Common myeloid progenitor, CD34-positive (primary cell): Measurements from ENCODE around the gene ZNF792.

Source experiments
- CTCF ChIA-PET: fragments of 350-600 bp; sonication (Branson Sonifier 250); formaldehyde crosslinking; loops from one replicate; lab custom pipeline; 2021; ENCODE audit warnings: antibody characterized with exemption; lab: Charles Lee
- POLR2A ChIA-PET: fragments of 350-600 bp; sonication (Branson Sonifier 250); formaldehyde crosslinking; loops from one replicate; lab custom pipeline; 2021; ENCODE audit warnings: antibody characterized with exemption; lab: Charles Lee
- DNase-seq, 3 donors: peaks; one replicate each; pipeline versions ENCODE4 v3.0.0 to v3.0.0-alpha.2; 2013
- H3K27ac ChIP-seq, 2 experiments: 1 replicate in 1 of 2; 2 replicates in 1 of 2; pipeline ENCODE4 v1.7.0; 2013; ENCODE audit warnings: inconsistent platforms in 2 of 2, low read length in 2 of 2, mild to moderate bottlenecking in 2 of 2, low read depth in 1 of 2, moderate library complexity in 1 of 2; ENCODE audit not compliant: severe bottlenecking in 2 of 2, insufficient read depth in 1 of 2, poor library complexity in 1 of 2
- H3K27me3 ChIP-seq, 5 experiments: replicated peaks in 2 of 5; 1 replicate in 3 of 5; 2 replicates in 2 of 5; pipeline versions ENCODE4 v1.6.1 to v1.7.0; 2013; ENCODE audit warnings: low read length in 4 of 5, mild to moderate bottlenecking in 2 of 5, moderate library complexity in 2 of 5, inconsistent platforms in 1 of 5; ENCODE audit not compliant: insufficient read depth in 5 of 5, control insufficient read depth in 4 of 5
- H3K36me3 ChIP-seq, 4 experiments: 1 replicate in 2 of 4; 2 replicates in 2 of 4; pipeline versions ENCODE4 v1.6.1 to v1.7.0; 2013; ENCODE audit warnings: low read length in 3 of 4, control low read depth in 1 of 4, mild to moderate bottlenecking in 1 of 4; ENCODE audit not compliant: control insufficient read depth in 4 of 4, insufficient read depth in 4 of 4
- H3K4me1 ChIP-seq, 4 experiments: 1 replicate in 3 of 4; 2 replicates in 1 of 4; pipeline versions ENCODE4 v1.6.1 to v1.7.1; 2013; ENCODE audit warnings: low read length in 3 of 4, mild to moderate bottlenecking in 3 of 4, control low read depth in 1 of 4, inconsistent platforms in 1 of 4, moderate library complexity in 1 of 4; ENCODE audit not compliant: control insufficient read depth in 4 of 4, insufficient read depth in 4 of 4; ENCODE audit errors: control extremely low read depth in 1 of 4
- H3K4me3 ChIP-seq, 7 experiments: 1 replicate in 4 of 7; 2 replicates in 3 of 7; pipeline versions ENCODE4 v1.5.1 to v1.7.0; 2013; ENCODE audit warnings: mild to moderate bottlenecking in 7 of 7, low read length in 6 of 7, moderate library complexity in 6 of 7, inconsistent platforms in 2 of 7, low read depth in 2 of 7, control low read depth in 1 of 7; ENCODE audit not compliant: insufficient read depth in 4 of 7, control insufficient read depth in 1 of 7; ENCODE audit errors: extremely low read depth in 1 of 7
- H3K9me3 ChIP-seq, 5 experiments: 1 replicate in 4 of 5; 2 replicates in 1 of 5; pipeline versions ENCODE4 v1.6.1 to v1.7.1; 2013; ENCODE audit warnings: low read length in 4 of 5, mild to moderate bottlenecking in 2 of 5, inconsistent platforms in 1 of 5, low read depth in 1 of 5, moderate library complexity in 1 of 5; ENCODE audit not compliant: control insufficient read depth in 4 of 5, insufficient read depth in 2 of 5; ENCODE audit errors: control extremely low read depth in 1 of 5
- WGBS: methylation state at CpG from one replicate; pipeline ENCODE4 v1.1.5; 2013; ENCODE audit not compliant: insufficient coverage; 5-methylcytosine and 5-hydroxymethylcytosine counted together

ZNF792 gene

GRCh38 chr19:34984287-34984686 is 20.3 kb upstream of the ZNF792 start:
- no peak for DNase-seq
- H3K27ac ChIP-seq, result no peak overlapping the region
- H3K27me3 ChIP-seq, result no peaks in the 10 kb centered on the region
- CTCF ChIA-PET, result interaction anchor here (0.8 to 24.8 kb wide), 6 partner anchors 10 to 107 kb away, joined by 3 to 249 read pairs (median 3); no protein-coding TSS in a partner anchor
- no peak overlapping the region for H3K4me3 ChIP-seq
- WGBS, result 80% methylated on average over 1 of the region's 3 CpGs
- peaks cover 5 to 17% (median 12%) of the 10 kb centered on the region in 4 experiments for H3K4me1 ChIP-seq
- H3K9me3 ChIP-seq, result peaks cover 0 to 3% (median 0%) of the 10 kb centered on the region in 5 experiments
- POLR2A ChIA-PET, result interaction anchor here (0.5 kb wide), 1 partner anchor 16 kb away, joined by 4 read pairs; the partner anchor contains the start of gene GRAMD1A
- no peaks in the 10 kb centered on the region for H3K36me3 ChIP-seq

GRCh38 chr19:34983786-34984185 is 19.8 kb upstream of the ZNF792 start:
- CTCF ChIA-PET, result interaction anchor here (0.8 to 24.8 kb wide), 5 partner anchors 10 to 108 kb away, joined by 3 to 249 read pairs (median 3); no protein-coding TSS in a partner anchor
- DNase-seq, result no peak
- Histone ChIP-seq H3K4me1 (peaks cover 5 to 17% (median 12%) of the 10 kb centered on the region in 4 experiments), H3K36me3 (no peaks in the 10 kb centered on the region), H3K27ac (no peak overlapping the region), H3K4me3 (no peak overlapping the region), H3K27me3 (no peaks in the 10 kb centered on the region), H3K9me3 (peaks cover 0 to 3% (median 0%) of the 10 kb centered on the region in 5 experiments)
- POLR2A ChIA-PET, result no interaction called here
- 100% methylated on average over 2 of the region's 4 CpGs for WGBS

GRCh38 chr19:34982275-34982674 is 18.2 kb upstream of the ZNF792 start:
- no peak overlapping the region for H3K4me3 ChIP-seq
- POLR2A ChIA-PET, result no interaction called here
- H3K36me3 ChIP-seq, result no peaks in the 10 kb centered on the region
- no peak overlapping the region for H3K27ac ChIP-seq
- H3K4me1 ChIP-seq, result peaks cover 5 to 13% (median 9%) of the 10 kb centered on the region in 4 experiments
- no peak for DNase-seq
- peaks cover 0 to 3% (median 2%) of the 10 kb centered on the region in 5 experiments for H3K9me3 ChIP-seq
- no peaks in the 10 kb centered on the region for H3K27me3 ChIP-seq
- 100% methylated on average over 2 of the region's 5 CpGs for WGBS
- CTCF ChIA-PET, result interaction anchor here (1.7 to 24.8 kb wide), 2 partner anchors 19 to 28 kb away, joined by 5 to 249 read pairs; no protein-coding TSS in a partner anchor

GRCh38 chr19:34979819-34980640 is 16.0 kb upstream of the ZNF792 start:
- WGBS, result 97% methylated on average over 9 of the region's 12 CpGs
- ChIA-PET CTCF (interaction anchor here (0.8 to 24.8 kb wide), 6 partner anchors 8 to 64 kb away, joined by 3 to 249 read pairs (median 3); no protein-coding TSS in a partner anchor), POLR2A (interaction anchor here (0.7 kb wide), 1 partner anchor 53 kb away, joined by 3 read pairs; the partner anchor contains the start of gene ZNF30)
- Histone ChIP-seq H3K27me3 (no peaks in the 10 kb centered on the region), H3K4me3 (no peak overlapping the region), H3K9me3 (peaks cover 0 to 12% (median 5%) of the 10 kb centered on the region in 5 experiments), H3K4me1 (peaks cover 0 to 2% (median 0%) of the 10 kb centered on the region in 4 experiments), H3K27ac (no peak overlapping the region), H3K36me3 (no peaks in the 10 kb centered on the region)
- no peak for DNase-seq

- DNase-seq, result no peak
- Histone ChIP-seq H3K4me1 (peaks cover 0 to 9% (median 3%) of the 10 kb centered on the region in 4 experiments), H3K27me3 (no peaks in the 10 kb centered on the region), H3K27ac (no peak overlapping the region), H3K9me3 (peaks cover 0 to 10% (median 3%) of the 10 kb centered on the region in 5 experiments), H3K36me3 (no peaks in the 10 kb centered on the region), H3K4me3 (no peak overlapping the region)
- ChIA-PET POLR2A (no interaction called here), CTCF (interaction anchor here (1.5 to 24.8 kb wide), 3 partner anchors 11 to 67 kb away, joined by 3 to 249 read pairs (median 6); no protein-coding TSS in a partner anchor)
- WGBS, result 100% methylated on average over 1 of the region's 3 CpGs
Observed at GRCh38 chr19:34976611-34977010, 12.6 kb upstream of the ZNF792 start.

GRCh38 chr19:34975056-34975455 is 11.0 kb upstream of the ZNF792 start:
- POLR2A ChIA-PET, result interaction anchor here (0.7 to 1.0 kb wide), 2 partner anchors 10 to 11 kb away, joined by 3 to 4 read pairs; partner anchors contain the start of gene ZNF792
- no peak overlapping the region for H3K4me3 ChIP-seq
- WGBS, result 89% methylated on average over 4 of the region's 5 CpGs

More at GRCh38 chr19:34975056-34975455, 11.0 kb upstream of the ZNF792 start:
- Histone ChIP-seq H3K4me1 (peaks cover 0 to 9% (median 3%) of the 10 kb centered on the region in 4 experiments), H3K27ac (no peak overlapping the region), H3K36me3 (no peaks in the 10 kb centered on the region), H3K27me3 (no peaks in the 10 kb centered on the region), H3K9me3 (peaks cover 0 to 10% (median 6%) of the 10 kb centered on the region in 5 experiments)
- no peak for DNase-seq
- CTCF ChIA-PET, result interaction anchor here (0.9 to 24.8 kb wide), 3 partner anchors 26 to 69 kb away, joined by 3 to 249 read pairs (median 6); no protein-coding TSS in a partner anchor
